ENCODE data around the gene DPP3.

DPP3 gene

DNA sequence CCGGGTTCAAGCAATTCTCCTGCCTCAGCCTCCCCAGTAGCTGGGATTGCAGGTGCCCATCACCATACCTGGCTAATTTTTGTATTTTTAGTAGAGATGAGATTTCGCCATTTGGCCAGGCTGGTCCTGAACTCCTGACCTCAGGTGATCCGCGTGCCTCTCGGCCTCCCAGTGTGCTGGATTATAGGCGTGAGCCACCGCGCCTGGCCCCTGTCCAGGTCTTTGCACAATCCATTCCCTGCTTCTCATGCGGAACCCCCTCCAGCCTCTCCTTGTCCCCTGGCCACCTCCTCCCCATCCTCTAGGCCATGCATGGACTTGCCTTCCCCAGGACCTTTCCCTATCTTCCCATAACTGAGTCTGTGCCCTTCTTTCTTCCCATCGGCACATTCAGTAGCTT is 8.7 kb downstream of the DPP3 start:
- DNase-seq: no peak

GRCh38 chr11:66489636-66490035 is 9.4 kb downstream of the DPP3 start:
- no peak for DNase-seq

DNA sequence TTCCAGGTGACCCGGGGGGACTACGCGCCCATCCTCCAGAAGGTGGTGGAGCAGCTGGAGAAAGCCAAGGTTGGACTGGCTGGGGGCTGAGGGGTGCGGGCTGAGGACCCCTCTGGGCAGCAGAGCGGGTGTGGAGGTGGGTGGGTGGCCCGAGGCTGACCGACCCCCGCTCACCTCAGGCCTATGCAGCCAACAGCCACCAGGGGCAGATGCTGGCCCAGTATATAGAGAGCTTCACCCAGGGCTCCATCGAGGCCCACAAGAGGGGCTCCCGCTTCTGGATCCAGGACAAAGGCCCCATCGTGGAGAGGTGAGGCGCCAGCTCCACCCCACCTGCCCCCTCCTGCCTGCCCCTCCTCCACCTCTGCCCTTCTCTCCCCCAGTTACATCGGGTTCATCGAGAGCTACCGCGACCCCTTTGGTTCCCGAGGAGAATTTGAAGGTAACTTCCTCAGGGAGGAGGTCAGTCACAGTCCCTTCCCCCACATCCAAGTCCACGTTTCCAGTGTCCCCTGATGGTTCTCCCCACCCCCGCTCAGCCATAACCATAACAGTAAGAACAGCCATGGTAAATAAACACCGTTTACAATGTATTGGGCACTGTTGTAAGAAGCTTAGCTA is 11.2 kb downstream of the DPP3 start:
- DNase-seq: no peak

DNA sequence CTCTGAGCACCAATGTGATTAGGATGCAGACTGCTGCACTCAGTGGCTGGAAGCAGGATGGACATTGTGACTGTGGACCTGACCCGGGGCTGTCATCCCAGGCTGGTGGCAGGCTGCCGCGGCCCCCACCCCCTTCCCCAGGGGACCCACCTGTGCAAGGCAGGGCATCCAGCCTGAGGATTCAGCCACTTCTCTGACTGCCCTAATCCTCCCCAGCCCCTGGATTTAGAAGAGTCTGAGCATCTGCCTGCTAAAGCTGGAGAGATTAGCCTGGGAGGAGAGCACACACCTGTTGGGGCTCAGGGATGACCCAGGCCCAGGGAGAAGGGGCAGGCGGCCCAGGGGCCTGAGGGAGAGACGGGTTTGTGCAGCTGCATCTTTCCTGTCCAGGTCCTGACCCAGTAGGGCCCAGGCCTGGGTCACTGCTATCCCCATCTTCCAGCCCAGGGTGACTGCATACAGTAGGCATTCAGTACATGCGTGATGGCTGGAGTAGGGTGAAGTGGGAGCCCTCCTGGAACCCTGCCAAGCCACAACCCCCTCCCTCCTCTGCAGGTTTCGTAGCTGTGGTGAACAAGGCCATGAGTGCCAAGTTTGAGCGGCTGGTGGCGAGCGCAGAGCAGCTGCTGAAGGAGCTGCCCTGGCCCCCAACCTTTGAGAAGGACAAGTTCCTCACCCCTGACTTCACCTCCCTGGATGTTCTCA is 12.1 kb downstream of the DPP3 start:
- DNase-seq: peak; percentile 33

GRCh38 chr11:66493130-66493529 is 12.9 kb downstream of the DPP3 start:
- no peak for DNase-seq

DNA sequence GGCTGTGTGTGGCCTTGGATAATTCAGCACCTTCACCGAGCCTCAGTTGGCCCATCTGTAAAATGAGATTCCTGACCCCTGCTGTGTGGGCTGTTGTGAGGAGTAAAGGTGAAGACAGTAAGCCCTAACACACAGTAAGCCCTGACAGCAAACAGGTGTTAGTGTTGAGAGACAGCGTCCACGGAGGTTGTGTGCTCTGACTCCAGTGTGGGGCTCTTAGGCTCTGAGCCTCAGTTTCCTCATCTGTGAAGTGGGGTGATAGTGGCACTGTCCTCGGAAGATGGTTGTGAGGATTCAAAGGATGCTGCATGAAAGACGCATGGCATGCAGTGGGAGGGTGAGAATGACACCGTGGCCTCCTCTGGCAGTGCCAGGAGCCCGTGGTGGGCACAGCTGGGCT is 14.2 kb downstream of the DPP3 start:
- no peak for DNase-seq

GRCh38 chr11:66494935-66495334 is 14.7 kb downstream of the DPP3 start:
- DNase-seq: no peak

DNA sequence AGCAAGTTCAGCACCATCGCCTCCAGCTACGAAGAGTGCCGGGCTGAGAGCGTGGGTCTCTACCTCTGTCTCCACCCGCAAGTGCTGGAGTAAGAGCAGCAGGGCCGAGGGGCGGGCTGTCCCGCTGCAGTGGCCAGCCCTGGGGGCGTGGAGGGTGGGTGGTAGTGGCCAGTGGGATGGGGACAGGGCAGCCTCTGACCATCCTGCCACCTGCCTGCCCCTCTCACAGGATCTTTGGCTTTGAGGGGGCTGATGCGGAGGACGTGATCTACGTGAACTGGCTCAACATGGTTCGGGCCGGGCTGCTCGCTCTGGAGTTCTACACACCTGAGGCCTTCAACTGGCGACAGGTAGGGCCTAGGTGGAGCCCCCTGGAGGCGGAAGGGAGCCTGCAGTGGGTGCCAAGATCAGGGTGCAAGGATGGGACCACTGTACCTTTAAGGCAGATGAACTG is 15.2 kb downstream of the DPP3 start:
- DNase-seq: no peak

DNA sequence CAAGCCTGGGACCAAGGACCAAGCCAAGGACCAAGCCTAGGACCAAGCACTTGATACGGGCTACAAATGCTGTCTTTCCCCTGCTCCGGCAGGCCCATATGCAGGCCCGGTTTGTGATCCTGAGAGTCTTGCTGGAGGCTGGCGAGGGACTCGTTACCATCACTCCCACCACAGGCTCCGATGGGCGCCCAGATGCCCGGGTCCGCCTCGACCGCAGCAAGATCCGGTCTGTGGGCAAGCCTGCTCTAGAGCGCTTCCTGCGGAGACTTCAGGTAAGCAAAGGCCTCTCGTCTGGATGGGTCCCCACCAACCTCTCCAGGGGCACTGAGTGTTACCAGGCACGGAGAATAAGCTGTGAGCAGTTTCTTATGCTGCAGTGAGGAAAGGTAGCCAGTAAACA is 17.0 kb downstream of the DPP3 start:
- no peak for DNase-seq

GRCh38 chr11:66498506-66498905 is 18.3 kb downstream of the DPP3 start:
- DNase-seq: no peak

DNA sequence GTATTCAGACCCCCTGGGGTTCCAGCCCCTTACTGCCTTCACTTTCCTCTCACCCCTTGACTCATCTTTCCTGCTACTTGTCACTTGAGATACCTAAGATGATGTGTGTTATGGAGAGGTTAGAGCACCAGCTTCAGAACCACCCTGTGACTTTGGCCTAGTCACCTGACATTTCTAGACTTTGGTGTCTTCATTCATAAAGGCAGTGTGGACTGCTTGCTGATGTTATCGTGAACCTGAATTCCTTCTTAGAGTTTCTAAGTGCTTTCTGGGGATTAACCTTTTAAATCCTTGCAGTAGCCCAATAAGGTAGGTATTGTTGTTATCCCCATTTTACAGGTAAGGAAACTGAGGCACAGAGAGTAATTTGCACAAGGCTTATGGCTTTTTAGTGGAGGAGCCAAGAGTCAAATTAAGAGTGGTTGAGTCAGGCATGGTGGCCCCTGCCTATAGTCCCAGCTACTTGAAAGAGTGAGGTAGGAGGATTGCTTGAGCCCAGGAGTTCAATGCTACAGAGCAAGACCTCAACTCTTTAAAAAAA is 25.1 kb downstream of the DPP3 start:
- DNase-seq: no peak

- DNase-seq: no peak
Observed at GRCh38 chr11:66509131-66509561, 28.9 kb downstream of the DPP3 start.

DNA sequence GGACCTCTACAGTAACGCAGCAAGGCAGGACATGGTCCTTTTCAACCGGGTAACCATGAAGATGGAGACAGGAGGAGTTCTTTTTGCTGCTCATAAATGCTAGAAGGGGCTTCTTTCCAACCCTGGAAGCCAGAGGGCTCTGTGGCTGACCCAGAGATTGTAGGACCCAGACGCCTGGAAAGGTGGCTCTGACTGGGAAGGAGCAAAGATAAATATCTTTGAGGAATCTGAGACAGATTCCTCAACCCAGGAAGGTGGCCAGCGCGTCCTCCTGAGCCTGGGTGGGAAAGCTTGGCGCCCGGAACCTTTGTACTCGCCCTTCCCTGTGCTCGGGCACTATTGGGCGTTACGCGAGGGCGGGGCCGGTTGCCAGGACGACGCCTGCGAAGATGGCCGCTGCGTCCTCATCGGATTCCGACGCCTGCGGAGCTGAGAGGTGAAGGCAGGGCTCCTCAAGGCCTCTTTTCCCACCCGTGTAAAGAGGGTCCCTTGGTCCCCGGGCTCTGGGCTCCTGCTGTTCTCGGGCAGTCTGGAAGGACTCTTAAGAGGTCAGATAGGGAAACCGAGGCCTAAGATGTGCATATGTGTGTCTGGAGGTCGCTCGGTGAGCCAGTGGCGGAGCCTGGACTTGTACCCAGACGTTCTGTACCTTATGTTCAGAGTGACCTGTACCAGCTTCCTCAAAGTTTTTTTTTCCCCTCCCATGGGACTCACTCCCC is 30.2 kb downstream of the DPP3 start, which contains the start of gene BBS1:
Gene BBS1 (plus strand): TSS at position 365 of the 719 bp plus-strand sequence. CDS start 25 bp downstream, at position 390.
- peak; percentile 83 for DNase-seq

- no peak for DNase-seq
Observed at GRCh38 chr11:66510990-66511339, 30.7 kb downstream of the DPP3 start.

DNA sequence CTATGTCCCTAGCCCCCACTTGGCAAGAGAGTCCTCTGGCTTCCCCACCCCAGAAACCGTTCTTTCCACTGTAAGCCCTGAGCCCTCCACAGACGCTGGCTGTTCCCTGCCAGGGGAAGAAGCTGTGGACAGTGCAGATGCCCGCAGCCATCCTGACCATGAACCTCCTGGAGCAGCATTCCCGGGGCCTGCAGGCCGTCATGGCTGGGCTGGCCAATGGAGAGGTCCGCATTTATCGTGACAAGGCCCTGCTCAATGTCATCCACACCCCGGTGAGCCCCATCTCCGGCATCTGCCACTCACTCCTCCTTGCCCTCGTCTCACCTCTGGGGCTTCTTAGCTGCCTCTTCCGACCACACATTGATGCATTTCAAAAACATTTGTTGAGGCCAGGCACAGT is 43.4 kb downstream of the DPP3 start:
- DNase-seq: no peak

GRCh38 chr11:66524304-66525040 is 44.2 kb downstream of the DPP3 start:
- DNase-seq: no peak

DNA sequence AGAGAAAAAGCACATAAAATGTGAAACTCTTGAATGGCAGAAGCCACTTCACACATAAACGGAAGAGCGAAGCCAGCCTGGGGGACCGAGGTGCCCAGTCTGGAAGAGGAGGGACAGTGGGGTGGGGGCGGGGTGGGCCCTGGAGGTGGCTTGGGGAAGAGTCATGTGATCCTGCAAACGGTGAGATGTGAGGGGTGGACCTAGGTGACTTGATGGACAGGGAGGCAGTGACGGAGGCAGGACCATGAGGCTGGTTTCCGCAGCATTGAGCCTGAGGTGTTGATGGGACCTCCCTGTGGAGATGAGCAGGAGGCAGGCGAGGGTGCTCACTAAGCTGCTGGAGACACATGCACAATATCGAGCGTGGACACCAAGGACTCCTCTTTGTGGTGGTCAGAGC is 48.8 kb downstream of the DPP3 start:
- DNase-seq: no peak

DNA sequence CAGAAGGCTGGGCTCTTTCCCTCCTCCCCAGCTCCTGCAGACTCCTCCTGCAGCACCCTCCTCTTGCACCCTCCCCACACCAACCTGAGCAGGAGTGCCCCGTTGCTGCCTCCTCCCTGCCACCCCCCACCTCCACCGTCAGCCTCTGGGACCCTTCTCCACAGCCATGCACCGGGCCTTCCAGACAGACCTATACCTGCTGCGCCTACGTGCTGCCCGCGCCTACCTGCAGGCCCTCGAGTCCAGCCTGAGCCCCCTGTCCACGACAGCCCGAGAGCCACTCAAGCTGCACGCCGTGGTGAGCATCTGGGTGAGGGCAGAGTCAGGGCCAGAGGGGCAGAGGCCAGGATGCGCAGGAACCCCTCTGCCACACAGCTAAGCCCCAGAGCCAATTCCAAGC is 49.4 kb downstream of the DPP3 start:
- DNase-seq: no peak

DNA sequence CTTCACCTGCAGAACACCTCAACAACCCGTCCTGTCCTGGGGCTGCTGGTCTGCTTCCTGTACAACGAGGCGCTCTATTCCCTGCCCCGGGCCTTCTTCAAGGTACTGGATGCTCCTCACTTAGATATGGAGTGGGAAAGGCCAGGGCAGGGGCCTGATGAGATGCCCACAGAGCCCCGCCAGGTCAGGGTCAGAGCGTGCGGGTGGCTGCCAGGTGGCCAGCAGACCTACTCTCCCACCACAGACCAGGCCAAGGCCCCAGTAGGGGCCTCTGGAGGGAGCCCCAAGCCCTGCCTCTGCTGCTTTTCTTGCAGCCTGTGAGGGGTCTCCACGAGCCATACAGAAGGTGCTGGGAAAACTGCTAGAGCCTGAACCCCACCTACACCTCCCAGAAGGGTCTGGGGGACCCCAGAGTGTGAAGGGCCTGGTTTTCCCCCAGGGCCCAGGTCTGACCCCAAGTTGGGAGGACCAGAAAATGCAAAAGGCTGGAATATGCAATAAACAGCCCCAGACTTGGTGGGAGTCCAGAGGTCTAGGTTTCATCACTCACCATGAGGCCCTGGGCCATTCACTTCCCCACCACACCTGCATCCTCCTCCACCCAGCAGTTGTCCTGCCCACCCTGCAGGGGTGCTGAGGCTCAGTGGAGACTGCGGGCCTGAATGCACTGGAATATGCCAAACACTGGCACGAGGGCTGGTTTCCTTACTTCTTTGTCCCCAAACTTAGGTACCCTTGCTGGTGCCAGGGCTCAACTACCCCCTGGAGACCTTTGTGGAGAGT is 50.9 kb downstream of the DPP3 start:
- no peak for DNase-seq

- no peak for DNase-seq
Observed at GRCh38 chr11:66531841-66532240, 51.6 kb downstream of the DPP3 start.

- no peak for DNase-seq
Observed at GRCh38 chr11:66532784-66533183, 52.5 kb downstream of the DPP3 start.

DNA sequence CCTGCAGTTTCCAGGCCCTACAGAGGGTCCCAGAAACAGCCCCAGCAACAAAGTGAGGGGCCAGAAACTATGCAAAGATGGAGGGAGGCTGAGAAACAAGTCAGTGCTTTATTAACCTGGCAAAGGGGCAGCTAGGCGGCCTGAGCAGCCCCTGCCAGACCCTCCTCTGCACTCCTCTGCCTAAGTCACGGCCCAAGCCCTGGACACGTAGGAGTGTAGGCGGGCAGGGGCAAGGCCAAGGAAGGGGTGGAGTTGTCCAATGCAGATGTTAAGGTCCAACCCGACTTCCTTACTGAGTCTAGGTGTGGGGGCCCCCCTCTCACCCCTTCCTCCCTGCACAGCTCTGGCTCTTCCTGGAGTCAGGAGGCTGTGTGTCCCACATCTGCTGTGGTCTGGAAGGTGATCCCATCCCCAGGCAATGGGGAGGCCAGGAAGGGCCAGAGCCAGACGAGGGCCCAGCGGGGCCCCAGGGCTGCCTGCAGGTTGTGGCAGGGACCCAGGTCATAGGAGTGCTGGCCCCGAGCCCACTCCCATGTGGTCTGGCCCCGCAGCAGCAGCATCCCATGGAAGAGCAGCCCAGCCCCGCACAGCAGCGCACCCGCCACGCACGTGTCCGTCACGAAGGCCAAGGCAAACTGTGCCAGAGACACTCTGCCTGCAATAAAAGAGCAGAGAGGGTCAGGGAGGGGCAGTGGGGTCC is 59.1 kb downstream of the DPP3 start:
- DNase-seq: no peak

Data from DMS79 treated with DMSO at 0.1 percent for 48 hours (cell line).